WTC11 (cell line): Measurements from ENCODE around the gene XPO6. TPM values are rescaled to one million over a fixed set of nuclear protein-coding genes. Genes with fewer than 3 reads are reported as not detected.

Source experiments
- ATAC-seq: fragments of 200-7000 bp; cut with Tn5 transposase; 2 replicates; pipeline ENCODE4 v1.10.0; 2021; ENCODE audit warnings: mild to moderate bottlenecking, moderate library complexity
- CTCF ChIA-PET: fragments of 300-600 bp; sonication (Branson Sonifier 250); formaldehyde crosslinking; loops from one replicate; lab custom pipeline; 2021; ENCODE audit warnings: antibody characterized with exemption; lab: Charles Lee
- POLR2A ChIA-PET: fragments of 350-600 bp; sonication (Branson Sonifier 250); formaldehyde crosslinking; loops from one replicate; lab custom pipeline; 2021; ENCODE audit warnings: antibody characterized with exemption; lab: Charles Lee
- DNase-seq: peaks from one replicate; pipeline ENCODE4 v3.0.0; 2021; ENCODE audit warnings: low spot score
- H3K27ac Mint-ChIP-seq: 2 replicates; pipeline ENCODE4 v1.8.0; 2021; ENCODE audit warnings: mixed read lengths
- H3K27me3 Mint-ChIP-seq: 2 replicates; pipeline ENCODE4 v1.8.0; 2021; ENCODE audit warnings: low read depth, mild to moderate bottlenecking, moderate library complexity, mixed read lengths
- H3K36me3 Mint-ChIP-seq: 2 replicates; pipeline ENCODE4 v1.8.0; 2021; ENCODE audit warnings: mixed read lengths
- H3K4me1 Mint-ChIP-seq: 2 replicates; pipeline ENCODE4 v1.8.0; 2022; ENCODE audit warnings: mixed read lengths
- H3K4me3 Mint-ChIP-seq: 2 replicates; pipeline ENCODE4 v1.8.0; 2021; ENCODE audit warnings: mild to moderate bottlenecking, moderate library complexity, mixed read lengths
- H3K9me3 Mint-ChIP-seq: 2 replicates; pipeline ENCODE4 v1.8.0; 2021; ENCODE audit warnings: mixed read lengths
- CREM ChIP-seq: sonication (generic); formaldehyde crosslinking; IDR thresholded peaks from 2 replicates; pipeline ENCODE4 v1.8.1; 2022; ENCODE audit warnings: mild to moderate bottlenecking, missing genetic modification reagents, moderate library complexity
- ELF4 ChIP-seq: sonication (generic); formaldehyde crosslinking; IDR thresholded peaks from 2 replicates; pipeline ENCODE4 v1.8.1; 2022; ENCODE audit warnings: low read depth, mild to moderate bottlenecking, moderate library complexity, missing genetic modification reagents
- ESRRA ChIP-seq: sonication (generic); formaldehyde crosslinking; IDR thresholded peaks from 2 replicates; pipeline ENCODE4 v1.8.1; 2022; ENCODE audit warnings: mild to moderate bottlenecking, missing genetic modification reagents, borderline replicate concordance
- ETV6 ChIP-seq: sonication (generic); formaldehyde crosslinking; IDR thresholded peaks from 2 replicates; pipeline ENCODE4 v1.8.1; 2022; ENCODE audit warnings: mild to moderate bottlenecking, missing genetic modification reagents
- GTF2I ChIP-seq: fragments of 250-450 bp; sonication (Bioruptor Pico); conservative IDR thresholded peaks from 2 replicates; pipeline ENCODE4 v1.4.0; 2021; ENCODE audit warnings: mild to moderate bottlenecking
- IRF2 ChIP-seq: sonication (generic); formaldehyde crosslinking; IDR thresholded peaks from 2 replicates; pipeline ENCODE4 v1.8.0; 2022; ENCODE audit warnings: low read depth, missing genetic modification reagents, borderline replicate concordance
- NFATC4 ChIP-seq: fragments of 250-450 bp; sonication (Bioruptor Pico); IDR thresholded peaks from 2 replicates; pipeline ENCODE4 v1.9.0; 2021; ENCODE audit warnings: mild to moderate bottlenecking
- NFE2L1 ChIP-seq: sonication (generic); formaldehyde crosslinking; IDR thresholded peaks from 2 replicates; pipeline ENCODE4 v1.8.1; 2023; ENCODE audit warnings: missing genetic modification reagents
- NFYB ChIP-seq: sonication (generic); formaldehyde crosslinking; conservative IDR thresholded peaks from 2 replicates; pipeline ENCODE4 v1.8.0; 2022; ENCODE audit warnings: low read depth, missing genetic modification reagents
- NR1H2 ChIP-seq: sonication (generic); formaldehyde crosslinking; IDR thresholded peaks from 2 replicates; pipeline ENCODE4 v1.9.0; 2021; ENCODE audit warnings: mild to moderate bottlenecking, moderate library complexity, missing genetic modification reagents
- RELA ChIP-seq: sonication (generic); formaldehyde crosslinking; IDR thresholded peaks from 2 replicates; pipeline ENCODE4 v1.8.1; 2022; ENCODE audit warnings: missing genetic modification reagents, mild to moderate bottlenecking, borderline replicate concordance
- TEAD4 ChIP-seq: sonication (generic); formaldehyde crosslinking; IDR thresholded peaks from 2 replicates; pipeline ENCODE4 v1.8.0; 2022; ENCODE audit warnings: mild to moderate bottlenecking, missing genetic modification reagents
- ZBTB21 ChIP-seq: sonication (generic); formaldehyde crosslinking; IDR thresholded peaks from 2 replicates; pipeline ENCODE4 v1.8.1; 2023; ENCODE audit warnings: mild to moderate bottlenecking, missing genetic modification reagents, borderline replicate concordance
- ZNF121 ChIP-seq: sonication (generic); formaldehyde crosslinking; IDR thresholded peaks from 2 replicates; pipeline ENCODE4 v1.8.0; 2023; ENCODE audit warnings: missing genetic modification reagents
- ZNF416 ChIP-seq: fragments of 250-450 bp; sonication (Bioruptor Pico); IDR thresholded peaks from 2 replicates; pipeline ENCODE4 v1.9.0; 2021; ENCODE audit warnings: mild to moderate bottlenecking, inconsistent platforms
- total RNA-seq: library from RNA; stranded (reverse); gene quantifications from 3 replicates; pipeline ENCODE4 v1.2.3, GENCODE V29; 2021
- TF ChIP-seq, protein P1 (sequence below): sonication (generic); formaldehyde crosslinking; IDR thresholded peaks from 2 replicates; pipeline ENCODE4 v1.8.1; 2023; ENCODE audit warnings: mild to moderate bottlenecking, moderate library complexity, missing genetic modification reagents
- TF ChIP-seq, protein P2 (sequence below): fragments of 250-450 bp; sonication (Bioruptor Pico); conservative IDR thresholded peaks from 2 replicates; pipeline ENCODE4 v1.9.0; 2021; ENCODE audit warnings: mild to moderate bottlenecking
- TF ChIP-seq, protein P3 (sequence below): sonication (generic); formaldehyde crosslinking; IDR thresholded peaks from 2 replicates; pipeline ENCODE4 v1.8.1; 2023; ENCODE audit warnings: mild to moderate bottlenecking, missing genetic modification reagents, borderline replicate concordance
- TF ChIP-seq, protein P4 (sequence below): sonication (generic); formaldehyde crosslinking; IDR thresholded peaks from 2 replicates; pipeline ENCODE4 v1.8.0; 2022; ENCODE audit warnings: mild to moderate bottlenecking, missing genetic modification reagents
- TF ChIP-seq, protein P5 (sequence below): sonication (generic); formaldehyde crosslinking; IDR thresholded peaks from 2 replicates; pipeline ENCODE4 v1.8.0; 2023; ENCODE audit warnings: missing genetic modification reagents, mild to moderate bottlenecking, borderline replicate concordance

XPO6 gene
- total RNA-seq, 1 experiment from 2014 or later = 160 TPM

DNA sequence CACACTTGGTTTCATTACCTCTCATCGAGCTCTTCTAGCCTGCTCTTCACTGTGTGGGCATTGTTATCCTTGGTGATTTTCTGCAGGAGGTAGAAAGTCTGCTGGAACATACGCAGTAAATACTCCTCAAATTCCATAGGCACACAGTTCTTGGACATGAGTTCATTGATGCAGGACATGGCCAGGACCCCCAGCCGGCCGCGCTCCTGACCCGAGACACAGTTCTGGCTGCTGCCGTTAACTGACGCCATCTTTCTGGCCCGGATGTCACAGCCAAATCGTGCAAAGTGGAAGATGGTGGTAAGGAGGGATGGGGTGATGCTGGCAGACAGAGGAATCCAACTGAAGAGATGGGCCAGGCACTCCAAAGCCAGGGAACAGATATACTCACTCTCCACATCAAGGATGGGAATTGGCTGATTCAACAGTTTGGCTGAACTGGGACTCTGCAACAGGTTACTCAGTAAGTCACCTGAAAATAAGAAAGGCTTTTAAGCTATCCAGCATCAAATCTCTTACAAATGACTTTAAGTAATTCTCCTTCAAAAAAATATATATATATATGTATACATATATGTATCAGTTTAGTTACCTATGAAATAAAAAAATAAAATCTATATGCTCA lies 55.6 kb downstream of the XPO6 start (continued):
- no peak for TF ChIP-seq RELA (CRISPR knock-in tag)
- no peak for TF ChIP-seq IRF2 (CRISPR knock-in tag)
- TF ChIP-seq, protein P1, sequence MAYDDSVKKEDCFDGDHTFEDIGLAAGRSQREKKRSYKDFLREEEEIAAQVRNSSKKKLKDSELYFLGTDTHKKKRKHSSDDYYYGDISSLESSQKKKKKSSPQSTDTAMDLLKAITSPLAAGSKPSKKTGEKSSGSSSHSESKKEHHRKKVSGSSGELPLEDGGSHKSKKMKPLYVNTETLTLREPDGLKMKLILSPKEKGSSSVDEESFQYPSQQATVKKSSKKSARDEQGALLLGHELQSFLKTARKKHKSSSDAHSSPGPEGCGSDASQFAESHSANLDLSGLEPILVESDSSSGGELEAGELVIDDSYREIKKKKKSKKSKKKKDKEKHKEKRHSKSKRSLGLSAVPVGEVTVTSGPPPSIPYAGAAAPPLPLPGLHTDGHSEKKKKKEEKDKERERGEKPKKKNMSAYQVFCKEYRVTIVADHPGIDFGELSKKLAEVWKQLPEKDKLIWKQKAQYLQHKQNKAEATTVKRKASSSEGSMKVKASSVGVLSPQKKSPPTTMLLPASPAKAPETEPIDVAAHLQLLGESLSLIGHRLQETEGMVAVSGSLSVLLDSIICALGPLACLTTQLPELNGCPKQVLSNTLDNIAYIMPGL (CRISPR knock-in tag) = no peak
- TF ChIP-seq, protein P2, sequence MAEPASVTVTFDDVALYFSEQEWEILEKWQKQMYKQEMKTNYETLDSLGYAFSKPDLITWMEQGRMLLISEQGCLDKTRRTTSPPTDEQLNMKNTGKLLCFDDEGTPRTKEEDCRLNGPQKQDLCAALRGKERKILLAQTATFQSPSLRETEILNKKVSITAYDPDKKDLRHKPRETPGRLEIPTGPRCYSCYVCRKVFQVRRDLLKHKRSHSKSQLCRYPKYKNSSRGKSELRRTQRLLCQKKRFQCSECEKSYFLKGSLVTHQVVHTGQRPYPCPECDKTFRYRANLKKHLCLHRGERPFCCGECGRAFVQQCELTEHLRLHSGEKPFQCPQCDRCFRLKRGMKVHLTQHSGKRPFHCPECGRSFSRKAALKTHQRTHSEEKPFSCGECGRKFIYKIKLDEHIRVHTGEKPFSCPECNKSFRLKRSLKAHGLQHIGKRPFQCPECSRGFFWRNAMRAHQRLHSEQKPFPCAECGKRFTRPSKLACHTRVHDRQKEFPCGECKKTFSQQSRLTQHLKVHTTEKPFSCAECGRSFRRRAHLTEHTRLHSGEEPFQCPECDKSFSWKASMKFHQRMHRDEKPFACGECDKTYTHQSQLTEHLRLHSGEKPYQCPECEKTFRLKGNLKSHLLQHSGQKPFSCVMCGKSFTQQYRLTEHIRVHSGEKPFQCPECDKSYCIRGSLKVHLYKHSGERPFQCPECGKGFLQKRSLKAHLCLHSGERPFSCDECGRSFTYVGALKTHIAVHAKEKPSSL (CRISPR knock-in tag) = no peak
- TF ChIP-seq ELF4 (CRISPR knock-in tag) = no peak
- no peak for TF ChIP-seq ZBTB21 (CRISPR knock-in tag)
- TF ChIP-seq TEAD4 (CRISPR knock-in tag) = no peak
- TF ChIP-seq ETV6 (CRISPR knock-in tag) = no peak
- TF ChIP-seq, protein P3, sequence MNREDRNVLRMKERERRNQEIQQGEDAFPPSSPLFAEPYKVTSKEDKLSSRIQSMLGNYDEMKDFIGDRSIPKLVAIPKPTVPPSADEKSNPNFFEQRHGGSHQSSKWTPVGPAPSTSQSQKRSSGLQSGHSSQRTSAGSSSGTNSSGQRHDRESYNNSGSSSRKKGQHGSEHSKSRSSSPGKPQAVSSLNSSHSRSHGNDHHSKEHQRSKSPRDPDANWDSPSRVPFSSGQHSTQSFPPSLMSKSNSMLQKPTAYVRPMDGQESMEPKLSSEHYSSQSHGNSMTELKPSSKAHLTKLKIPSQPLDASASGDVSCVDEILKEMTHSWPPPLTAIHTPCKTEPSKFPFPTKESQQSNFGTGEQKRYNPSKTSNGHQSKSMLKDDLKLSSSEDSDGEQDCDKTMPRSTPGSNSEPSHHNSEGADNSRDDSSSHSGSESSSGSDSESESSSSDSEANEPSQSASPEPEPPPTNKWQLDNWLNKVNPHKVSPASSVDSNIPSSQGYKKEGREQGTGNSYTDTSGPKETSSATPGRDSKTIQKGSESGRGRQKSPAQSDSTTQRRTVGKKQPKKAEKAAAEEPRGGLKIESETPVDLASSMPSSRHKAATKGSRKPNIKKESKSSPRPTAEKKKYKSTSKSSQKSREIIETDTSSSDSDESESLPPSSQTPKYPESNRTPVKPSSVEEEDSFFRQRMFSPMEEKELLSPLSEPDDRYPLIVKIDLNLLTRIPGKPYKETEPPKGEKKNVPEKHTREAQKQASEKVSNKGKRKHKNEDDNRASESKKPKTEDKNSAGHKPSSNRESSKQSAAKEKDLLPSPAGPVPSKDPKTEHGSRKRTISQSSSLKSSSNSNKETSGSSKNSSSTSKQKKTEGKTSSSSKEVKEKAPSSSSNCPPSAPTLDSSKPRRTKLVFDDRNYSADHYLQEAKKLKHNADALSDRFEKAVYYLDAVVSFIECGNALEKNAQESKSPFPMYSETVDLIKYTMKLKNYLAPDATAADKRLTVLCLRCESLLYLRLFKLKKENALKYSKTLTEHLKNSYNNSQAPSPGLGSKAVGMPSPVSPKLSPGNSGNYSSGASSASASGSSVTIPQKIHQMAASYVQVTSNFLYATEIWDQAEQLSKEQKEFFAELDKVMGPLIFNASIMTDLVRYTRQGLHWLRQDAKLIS (CRISPR knock-in tag) = no peak

DNA sequence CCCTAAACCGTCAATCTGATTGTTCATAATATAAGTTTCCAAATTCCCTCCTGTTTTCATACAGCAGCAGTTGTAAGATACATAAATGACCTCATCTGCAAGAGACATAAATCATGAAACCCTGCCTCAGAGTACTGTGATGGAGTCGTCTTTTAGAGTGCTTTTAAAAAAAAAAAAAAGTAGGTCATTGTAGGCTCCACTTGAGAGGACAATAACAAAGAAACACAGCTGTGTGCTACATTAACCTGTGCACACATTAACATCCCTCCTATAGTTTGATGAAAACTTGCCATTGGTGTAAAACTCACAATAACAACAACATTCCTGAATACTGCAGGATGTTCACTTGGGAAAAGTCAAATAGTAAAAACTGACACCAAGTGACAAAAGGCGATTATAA lies 56.5 kb downstream of the XPO6 start:
- Mint-ChIP-seq H3K36me3 (peaks cover 50% of the 10 kb centered on the region), H3K27ac (peak overlapping the region; percentile 63; the same call in 1 of the 2 replicates), H3K4me3 (no peak overlapping the region), H3K27me3 (no peaks in the 10 kb centered on the region), H3K4me1 (peaks cover 6% of the 10 kb centered on the region), H3K9me3 (no peaks in the 10 kb centered on the region)
- ChIA-PET POLR2A (interaction anchor here (0.5 kb wide), 1 partner anchor 969 kb away, joined by 5 read pairs; no protein-coding TSS in a partner anchor), CTCF (interaction anchor here (1.6 kb wide), 1 partner anchor 63 kb away, joined by 3 read pairs; no protein-coding TSS in a partner anchor)
- DNase-seq (no peak), ATAC-seq (no peak)
- no peak for TF ChIP-seq ZNF121 (CRISPR knock-in tag)
- TF ChIP-seq NFATC4 (CRISPR knock-in tag) = no peak
- TF ChIP-seq GTF2I (CRISPR knock-in tag) = no peak

DNA sequence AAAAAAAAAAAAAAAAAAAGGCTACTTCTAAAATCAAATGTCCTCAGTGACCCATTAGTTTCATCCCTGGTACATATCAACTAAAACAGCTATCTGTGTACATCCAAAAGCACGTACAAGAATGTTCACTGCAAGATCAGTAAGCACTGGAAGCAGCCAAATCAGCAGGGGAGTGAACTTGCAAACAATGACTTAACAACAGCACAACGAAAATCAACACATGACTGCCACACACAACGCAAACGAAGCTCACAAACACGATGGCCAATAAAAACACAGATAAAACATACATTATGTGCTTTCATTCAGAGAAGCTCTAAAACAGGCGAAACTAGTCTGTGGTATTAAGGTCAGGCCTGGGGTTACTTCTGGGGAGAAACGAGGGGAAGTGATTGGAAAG lies 60.6 kb downstream of the XPO6 start:
- ChIA-PET POLR2A (no interaction called here), CTCF (interaction anchor here (1.0 to 1.2 kb wide), 2 partner anchors 61 to 171 kb away, joined by 3 to 6 read pairs; no protein-coding TSS in a partner anchor)
- H3K27ac Mint-ChIP-seq = peak overlapping the region; percentile 19; the same call in 1 of the 2 replicates
- no peak for ATAC-seq
- H3K4me1 Mint-ChIP-seq = peaks cover 9% of the 10 kb centered on the region; the same call in 1 of the 2 replicates
- no peaks in the 10 kb centered on the region for H3K27me3 Mint-ChIP-seq
- no peaks in the 10 kb centered on the region for H3K9me3 Mint-ChIP-seq
- no peak for DNase-seq
- no peak overlapping the region for H3K4me3 Mint-ChIP-seq
- peaks cover 70% of the 10 kb centered on the region for H3K36me3 Mint-ChIP-seq
- TF ChIP-seq, protein P4, sequence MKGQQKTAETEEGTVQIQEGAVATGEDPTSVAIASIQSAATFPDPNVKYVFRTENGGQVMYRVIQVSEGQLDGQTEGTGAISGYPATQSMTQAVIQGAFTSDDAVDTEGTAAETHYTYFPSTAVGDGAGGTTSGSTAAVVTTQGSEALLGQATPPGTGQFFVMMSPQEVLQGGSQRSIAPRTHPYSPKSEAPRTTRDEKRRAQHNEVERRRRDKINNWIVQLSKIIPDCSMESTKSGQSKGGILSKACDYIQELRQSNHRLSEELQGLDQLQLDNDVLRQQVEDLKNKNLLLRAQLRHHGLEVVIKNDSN (CRISPR knock-in tag) = no peak
- TF ChIP-seq RELA (CRISPR knock-in tag) (no peak), NFYB (no peak), ESRRA (CRISPR knock-in tag) (no peak), NR1H2 (CRISPR knock-in tag) (no peak), ZNF416 (no peak), CREM (CRISPR knock-in tag) (no peak), NFE2L1 (CRISPR knock-in tag) (no peak), ZBTB21 (CRISPR knock-in tag) (no peak)
- TF ChIP-seq, protein P5, sequence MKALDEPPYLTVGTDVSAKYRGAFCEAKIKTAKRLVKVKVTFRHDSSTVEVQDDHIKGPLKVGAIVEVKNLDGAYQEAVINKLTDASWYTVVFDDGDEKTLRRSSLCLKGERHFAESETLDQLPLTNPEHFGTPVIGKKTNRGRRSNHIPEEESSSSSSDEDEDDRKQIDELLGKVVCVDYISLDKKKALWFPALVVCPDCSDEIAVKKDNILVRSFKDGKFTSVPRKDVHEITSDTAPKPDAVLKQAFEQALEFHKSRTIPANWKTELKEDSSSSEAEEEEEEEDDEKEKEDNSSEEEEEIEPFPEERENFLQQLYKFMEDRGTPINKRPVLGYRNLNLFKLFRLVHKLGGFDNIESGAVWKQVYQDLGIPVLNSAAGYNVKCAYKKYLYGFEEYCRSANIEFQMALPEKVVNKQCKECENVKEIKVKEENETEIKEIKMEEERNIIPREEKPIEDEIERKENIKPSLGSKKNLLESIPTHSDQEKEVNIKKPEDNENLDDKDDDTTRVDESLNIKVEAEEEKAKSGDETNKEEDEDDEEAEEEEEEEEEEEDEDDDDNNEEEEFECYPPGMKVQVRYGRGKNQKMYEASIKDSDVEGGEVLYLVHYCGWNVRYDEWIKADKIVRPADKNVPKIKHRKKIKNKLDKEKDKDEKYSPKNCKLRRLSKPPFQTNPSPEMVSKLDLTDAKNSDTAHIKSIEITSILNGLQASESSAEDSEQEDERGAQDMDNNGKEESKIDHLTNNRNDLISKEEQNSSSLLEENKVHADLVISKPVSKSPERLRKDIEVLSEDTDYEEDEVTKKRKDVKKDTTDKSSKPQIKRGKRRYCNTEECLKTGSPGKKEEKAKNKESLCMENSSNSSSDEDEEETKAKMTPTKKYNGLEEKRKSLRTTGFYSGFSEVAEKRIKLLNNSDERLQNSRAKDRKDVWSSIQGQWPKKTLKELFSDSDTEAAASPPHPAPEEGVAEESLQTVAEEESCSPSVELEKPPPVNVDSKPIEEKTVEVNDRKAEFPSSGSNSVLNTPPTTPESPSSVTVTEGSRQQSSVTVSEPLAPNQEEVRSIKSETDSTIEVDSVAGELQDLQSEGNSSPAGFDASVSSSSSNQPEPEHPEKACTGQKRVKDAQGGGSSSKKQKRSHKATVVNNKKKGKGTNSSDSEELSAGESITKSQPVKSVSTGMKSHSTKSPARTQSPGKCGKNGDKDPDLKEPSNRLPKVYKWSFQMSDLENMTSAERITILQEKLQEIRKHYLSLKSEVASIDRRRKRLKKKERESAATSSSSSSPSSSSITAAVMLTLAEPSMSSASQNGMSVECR = no peak
